H9 (cell line): Measurements from ENCODE around the gene ECD. TPM values are rescaled to one million over a fixed set of nuclear protein-coding genes. Genes with fewer than 3 reads are reported as not detected.

ENCODE experiments used
- DNase-seq: peaks from one replicate; pipeline ENCODE4 v3.0.0-alpha.2; 2017
- H2AFZ ChIP-seq: one replicate; pipeline ENCODE4 v1.6.1; 2013; ENCODE audit warnings: mild to moderate bottlenecking, low read length, control low read depth, moderate library complexity
- H2AK5ac ChIP-seq: 2 replicates; pipeline ENCODE4 v1.6.1; 2013; ENCODE audit warnings: low read length, control low read depth, mixed read lengths; ENCODE audit not compliant: insufficient read length
- H2BK120ac ChIP-seq: one replicate; pipeline ENCODE4 v1.6.1; 2013; ENCODE audit warnings: low read depth, mild to moderate bottlenecking, low read length, control low read depth, inconsistent platforms; ENCODE audit not compliant: poor library complexity, severe bottlenecking
- H2BK12ac ChIP-seq: 2 replicates; pipeline ENCODE4 v1.6.1; 2013; ENCODE audit warnings: low read length, control low read depth, mixed read lengths, low read depth; ENCODE audit not compliant: insufficient read length
- H2BK15ac ChIP-seq: 2 replicates; pipeline ENCODE4 v1.6.1; 2013; ENCODE audit warnings: low read depth, low read length, control low read depth
- H2BK20ac ChIP-seq: one replicate; pipeline ENCODE4 v1.6.1; 2013; ENCODE audit warnings: low read depth, mild to moderate bottlenecking, low read length, control low read depth, inconsistent platforms; ENCODE audit not compliant: poor library complexity, severe bottlenecking
- H2BK5ac ChIP-seq: 2 replicates; pipeline ENCODE4 v1.6.1; 2013; ENCODE audit warnings: low read length, control low read depth, mixed read lengths; ENCODE audit not compliant: insufficient read length
- H3K14ac ChIP-seq: 2 replicates; pipeline ENCODE4 v1.6.1; 2013; ENCODE audit warnings: low read length, control low read depth; ENCODE audit not compliant: insufficient read depth
- H3K18ac ChIP-seq: 2 replicates; pipeline ENCODE4 v1.6.1; 2013; ENCODE audit warnings: low read depth, mild to moderate bottlenecking, mixed read lengths, low read length, control low read depth; ENCODE audit not compliant: insufficient read length
- H3K23ac ChIP-seq: 2 replicates; pipeline ENCODE4 v1.6.1; 2013; ENCODE audit warnings: low read length, control low read depth, mixed read lengths, low read depth; ENCODE audit not compliant: insufficient read length
- H3K23me2 ChIP-seq: 2 replicates; pipeline ENCODE4 v1.6.1; 2013; ENCODE audit warnings: low read depth, mild to moderate bottlenecking, mixed read lengths, low read length, control low read depth; ENCODE audit not compliant: insufficient read length, poor library complexity, severe bottlenecking
- H3K27ac ChIP-seq: 2 replicates; pipeline ENCODE4 v1.5.1; 2013; ENCODE audit warnings: low read length, control low read depth, mixed read lengths, low read depth; ENCODE audit not compliant: insufficient read length
- H3K27me3 ChIP-seq: 2 replicates; pipeline ENCODE4 v1.6.1; 2013; ENCODE audit warnings: low read length, control low read depth, inconsistent platforms; ENCODE audit not compliant: insufficient read depth
- H3K4ac ChIP-seq: 2 replicates; pipeline ENCODE4 v1.6.1; 2013; ENCODE audit warnings: low read depth, mild to moderate bottlenecking, control low read depth, inconsistent platforms, low read length, moderate library complexity
- H3K4me1 ChIP-seq: 2 replicates; pipeline ENCODE4 v1.6.1; 2013; ENCODE audit warnings: low read length, control low read depth, inconsistent platforms; ENCODE audit not compliant: insufficient read depth
- H3K4me2 ChIP-seq: 2 replicates; pipeline ENCODE4 v1.6.1; 2013; ENCODE audit warnings: low read length, control low read depth, mixed read lengths; ENCODE audit not compliant: insufficient read length, insufficient read depth
- H3K56ac ChIP-seq: 2 replicates; pipeline ENCODE4 v1.6.1; 2013; ENCODE audit warnings: low read depth, mild to moderate bottlenecking, mixed read lengths, low read length, control low read depth; ENCODE audit not compliant: insufficient read length
- H3K79me1 ChIP-seq: 2 replicates; pipeline ENCODE4 v1.6.1; 2013; ENCODE audit warnings: low read depth, mild to moderate bottlenecking, moderate library complexity, low read length, control low read depth, inconsistent platforms; ENCODE audit not compliant: insufficient read depth, poor library complexity, severe bottlenecking
- H3K79me2 ChIP-seq: 2 replicates; pipeline ENCODE4 v1.6.1; 2013; ENCODE audit warnings: low read length, control low read depth, inconsistent platforms; ENCODE audit not compliant: insufficient read depth
- H3K9ac ChIP-seq: 2 replicates; pipeline ENCODE4 v1.6.1; 2013; ENCODE audit warnings: low read length, control low read depth, mixed read lengths; ENCODE audit not compliant: insufficient read length; ENCODE audit errors: extremely low read depth
- H3K9me3 ChIP-seq: one replicate; pipeline ENCODE4 v1.6.1; 2013; ENCODE audit warnings: low read depth, low read length, inconsistent platforms; ENCODE audit not compliant: control insufficient read depth
- H3T11ph ChIP-seq: one replicate; pipeline ENCODE4 v1.6.1; 2013; ENCODE audit warnings: mild to moderate bottlenecking, low read length, control low read depth, inconsistent platforms
- H4K20me1 ChIP-seq: one replicate; pipeline ENCODE4 v1.6.1; 2013; ENCODE audit not compliant: control insufficient read depth, insufficient read length, insufficient read depth
- H4K5ac ChIP-seq: 2 replicates; pipeline ENCODE4 v1.6.1; 2013; ENCODE audit warnings: low read depth, mild to moderate bottlenecking, mixed read lengths, low read length, control low read depth; ENCODE audit not compliant: insufficient read length
- H4K8ac ChIP-seq: replicated peaks from 2 replicates; pipeline ENCODE4 v1.6.1; 2013; ENCODE audit warnings: low read length, control low read depth, mixed read lengths, low read depth; ENCODE audit not compliant: insufficient read length
- H4K91ac ChIP-seq: 2 replicates; pipeline ENCODE4 v1.6.1; 2013; ENCODE audit warnings: low read depth, mild to moderate bottlenecking, moderate library complexity, mixed read lengths, low read length, control low read depth; ENCODE audit not compliant: insufficient read length
- H3K27ac Mint-ChIP-seq, 3 experiments: 2 replicates in 2 of 3; 3 replicates in 1 of 3; pipeline ENCODE4 v1.8.0; 2020 to 2021; ENCODE audit warnings: mixed read lengths in 3 of 3, mild to moderate bottlenecking in 1 of 3, moderate library complexity in 1 of 3
- H3K27me3 Mint-ChIP-seq: 2 replicates; pipeline ENCODE4 v1.8.0; 2021; ENCODE audit warnings: low read depth, mild to moderate bottlenecking, moderate library complexity, mixed read lengths
- H3K36me3 Mint-ChIP-seq, 3 experiments: 2 replicates in 2 of 3; 3 replicates in 1 of 3; pipeline ENCODE4 v1.8.0; 2020 to 2021; ENCODE audit warnings: low read depth in 3 of 3, mixed read lengths in 3 of 3; ENCODE audit not compliant: insufficient read depth in 1 of 3
- H3K4me1 Mint-ChIP-seq, 2 experiments: 2 replicates each; pipeline ENCODE4 v1.8.0; 2020; ENCODE audit warnings: mixed read lengths in 2 of 2
- H3K4me3 Mint-ChIP-seq, 2 experiments: 2 replicates in 1 of 2; 3 replicates in 1 of 2; pipeline ENCODE4 v1.8.0; 2020 to 2021; ENCODE audit warnings: mild to moderate bottlenecking in 2 of 2, mixed read lengths in 2 of 2, moderate library complexity in 1 of 2
- H3K9me3 Mint-ChIP-seq, 2 experiments: 2 replicates in 1 of 2; 3 replicates in 1 of 2; pipeline ENCODE4 v1.8.0; 2020; ENCODE audit warnings: mild to moderate bottlenecking in 2 of 2, mixed read lengths in 2 of 2, moderate library complexity in 1 of 2
- CTCF ChIP-seq: fragments of 200-600 bp; sonication (generic); conservative IDR thresholded peaks from 3 replicates; pipeline ENCODE4 v1.8.0; 2021; ENCODE audit warnings: antibody characterized with exemption, mild to moderate bottlenecking
- WGBS: extraction: QIAGEN DNeasy Blood & Tissue Kit; methylation state at CpG from one replicate; pipeline ENCODE4 v1.1.7; 2013; ENCODE audit warnings: missing lambda C conversion rate, low lambda C conversion rate, mixed read lengths; ENCODE audit not compliant: insufficient read length; ENCODE audit errors: extremely low coverage; 5-methylcytosine and 5-hydroxymethylcytosine counted together
- total RNA-seq: library from RNA; stranded (reverse); gene quantifications from 2 replicates; pipeline ENCODE4 v1.2.1, GENCODE V29; 2021

The ECD gene
- total RNA-seq, 1 experiment from 2014 or later, result 41.6 TPM

- no peaks in the 10 kb centered on the region for H3K9me3 Mint-ChIP-seq
- H2BK5ac ChIP-seq, result no peak overlapping the region
- H3K9me3 ChIP-seq, result no peaks in the 10 kb centered on the region
- H2BK20ac ChIP-seq, result no peak overlapping the region
- H3K9ac ChIP-seq, result no peak overlapping the region
- H2BK12ac ChIP-seq, result no peak overlapping the region
- H3K36me3 Mint-ChIP-seq, result peaks cover 0 to 19% (median 9%) of the 10 kb centered on the region in 3 experiments; a peak in 5 of 7 replicates
- H4K8ac ChIP-seq, result no peak overlapping the region
- H3K27ac Mint-ChIP-seq, result no peak overlapping the region
- no peaks in the 10 kb centered on the region for H3K4me1 ChIP-seq
- no peak overlapping the region for H3K14ac ChIP-seq
- no peak overlapping the region for H3K4me2 ChIP-seq
- H4K20me1 ChIP-seq, result no peaks in the 10 kb centered on the region
- H3K79me2 ChIP-seq, result no peaks in the 10 kb centered on the region
- H2BK15ac ChIP-seq, result no peak overlapping the region
- no peak overlapping the region for H3K18ac ChIP-seq
- H3K27me3 Mint-ChIP-seq, result no peaks in the 10 kb centered on the region
- no peak for TF ChIP-seq CTCF
- H4K5ac ChIP-seq, result no peak overlapping the region
- H3K56ac ChIP-seq, result no peak overlapping the region
- no peak overlapping the region for H2AK5ac ChIP-seq
- no peak for DNase-seq
- H3K4me3 Mint-ChIP-seq, result no peak overlapping the region
- H3K4me1 Mint-ChIP-seq, result no peaks in the 10 kb centered on the region
- H3K27ac ChIP-seq, result no peak overlapping the region
- no peak overlapping the region for H4K91ac ChIP-seq
- WGBS, result no CpG with 5 or more reads among the region's 3 CpGs
- H2BK120ac ChIP-seq, result no peak overlapping the region
- no peak overlapping the region for H2AFZ ChIP-seq
- no peak overlapping the region for H3K4ac ChIP-seq
- H3K23ac ChIP-seq, result no peak overlapping the region
- H3K23me2 ChIP-seq, result no peaks in the 10 kb centered on the region
- H3T11ph ChIP-seq, result no peak overlapping the region
- no peaks in the 10 kb centered on the region for H3K79me1 ChIP-seq
- no peaks in the 10 kb centered on the region for H3K27me3 ChIP-seq
Observed at GRCh38 chr10:73183667-73184281, 16.0 kb upstream of the ECD start.
